RWPE2 (cell line): Measurements from ENCODE around the gene NRP2.

Source experiments
- ATAC-seq: fragments of 200-7000 bp; cut with Tn5 transposase; 3 replicates; pipeline ENCODE4 v1.9.1; 2021; ENCODE audit warnings: low read depth
- DNase-seq: peaks from one replicate; pipeline ENCODE4 v3.0.0-alpha.2; 2020; ENCODE audit warnings: low spot score
- H3K27ac ChIP-seq: fragments of 450-650 bp; 2 replicates; pipeline ENCODE4 v1.5.1; 2017; ENCODE audit warnings: mild to moderate bottlenecking; ENCODE audit not compliant: poor library complexity, severe bottlenecking
- H3K27me3 ChIP-seq: fragments of 250-450 bp; sonication (Bioruptor Pico); 2 replicates; pipeline ENCODE4 v1.5.1; 2021; ENCODE audit warnings: mild to moderate bottlenecking, moderate library complexity; ENCODE audit not compliant: insufficient read depth, poor library complexity, severe bottlenecking
- H3K36me3 ChIP-seq: fragments of 250-450 bp; sonication (Bioruptor Pico); 2 replicates; pipeline ENCODE4 v1.5.1; 2020; ENCODE audit warnings: low read depth, mild to moderate bottlenecking, moderate library complexity
- H3K4me1 ChIP-seq: fragments of 250-450 bp; sonication (Bioruptor Pico); 2 replicates; pipeline ENCODE4 v1.5.1; 2021; ENCODE audit warnings: mild to moderate bottlenecking, moderate library complexity; ENCODE audit not compliant: insufficient read depth, poor library complexity, severe bottlenecking
- H3K4me3 ChIP-seq: fragments of 250-450 bp; sonication (Bioruptor Pico); 2 replicates; pipeline ENCODE4 v1.5.1; 2021; ENCODE audit warnings: mild to moderate bottlenecking, moderate library complexity; ENCODE audit not compliant: severe bottlenecking
- H3K9me3 ChIP-seq: fragments of 250-450 bp; sonication (Bioruptor Pico); 2 replicates; pipeline ENCODE4 v1.5.1; 2021; ENCODE audit warnings: mild to moderate bottlenecking, moderate library complexity; ENCODE audit not compliant: severe bottlenecking
- CTCF ChIP-seq: fragments of 450-650 bp; IDR thresholded peaks from one replicate; pipeline ENCODE4 v1.5.1; 2017; ENCODE audit warnings: mild to moderate bottlenecking, moderate library complexity; ENCODE audit not compliant: poor library complexity, severe bottlenecking

NRP2 gene

DNA sequence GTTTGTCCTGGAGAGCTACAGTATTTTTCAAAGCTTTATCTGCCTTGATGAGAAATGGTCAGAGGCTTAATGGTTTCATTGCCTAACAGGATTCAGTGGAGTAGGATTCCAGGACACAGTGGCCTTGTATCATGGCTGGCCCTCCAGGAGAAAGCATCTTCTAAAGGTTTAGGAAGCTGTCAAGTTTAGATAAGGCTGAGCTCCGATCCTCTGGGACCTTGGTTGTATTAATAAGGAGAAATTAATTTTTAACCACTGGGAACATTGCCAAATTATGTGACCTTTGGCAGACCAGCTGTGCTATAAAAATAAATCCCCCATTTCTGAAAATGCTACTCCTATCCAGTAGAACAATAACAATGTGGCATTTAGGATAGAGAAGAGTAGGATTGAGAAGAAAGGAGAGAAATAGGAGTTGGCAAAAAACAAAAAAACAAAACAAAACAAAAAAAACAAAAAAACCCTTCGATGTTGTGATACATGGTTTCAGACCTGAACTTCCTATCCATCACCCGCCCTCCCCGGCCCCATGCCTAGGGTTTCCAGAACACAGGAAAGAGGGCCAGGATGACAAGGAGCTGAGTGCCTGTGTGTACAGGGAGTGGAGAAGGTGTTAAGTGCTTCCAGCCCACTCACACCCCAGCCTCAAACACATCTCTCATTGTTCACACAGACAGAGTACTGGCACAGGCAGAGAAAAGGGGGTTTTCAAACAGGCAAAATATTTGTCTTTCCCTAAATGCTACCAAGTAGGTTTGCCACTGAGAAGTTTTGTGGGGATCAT lies 6.3 kb downstream of the NRP2 start:
- TF ChIP-seq CTCF = no peak
- Histone ChIP-seq H3K4me1 (peaks cover 30% of the 10 kb centered on the region), H3K4me3 (no peak overlapping the region), H3K9me3 (no peaks in the 10 kb centered on the region), H3K27ac (no peak overlapping the region), H3K36me3 (no peaks in the 10 kb centered on the region), H3K27me3 (no peaks in the 10 kb centered on the region)
- DNase-seq = no peak
- no peak for ATAC-seq

- no peak for DNase-seq
- peaks cover 18% of the 10 kb centered on the region for H3K4me1 ChIP-seq
- no peaks in the 10 kb centered on the region for H3K36me3 ChIP-seq
- no peaks in the 10 kb centered on the region for H3K9me3 ChIP-seq
- no peak overlapping the region for H3K27ac ChIP-seq
- H3K27me3 ChIP-seq = no peaks in the 10 kb centered on the region
- no peak for TF ChIP-seq CTCF
- H3K4me3 ChIP-seq = no peak overlapping the region
- ATAC-seq = no peak
Measured at GRCh38 chr2:205689820-205690219, 7.5 kb downstream of the NRP2 start.

DNA sequence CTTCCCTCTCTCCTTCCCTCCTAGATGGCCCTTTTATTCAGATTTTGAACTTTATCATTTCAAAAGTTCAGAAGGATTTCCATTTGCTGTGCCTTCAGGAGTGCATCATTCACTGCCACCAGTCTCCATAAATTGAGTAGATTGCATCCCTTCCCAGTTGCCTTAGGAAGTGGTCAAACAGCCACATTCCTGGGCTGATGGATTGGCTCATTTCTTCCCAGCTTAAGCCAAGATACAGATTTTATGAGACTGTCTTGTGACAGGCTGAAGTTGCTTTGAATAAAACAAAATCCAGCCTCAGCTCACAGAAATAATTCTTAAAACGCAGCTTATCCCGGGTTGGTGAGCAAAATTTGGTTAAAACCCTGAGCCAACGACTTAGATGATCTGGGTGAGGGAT lies 9.8 kb downstream of the NRP2 start:
- H3K9me3 ChIP-seq = no peaks in the 10 kb centered on the region
- ATAC-seq = no peak
- H3K36me3 ChIP-seq = no peaks in the 10 kb centered on the region
- H3K27ac ChIP-seq = no peak overlapping the region
- no peaks in the 10 kb centered on the region for H3K27me3 ChIP-seq
- no peak for TF ChIP-seq CTCF
- H3K4me1 ChIP-seq = peaks cover 7% of the 10 kb centered on the region
- DNase-seq = no peak
- no peak overlapping the region for H3K4me3 ChIP-seq

DNA sequence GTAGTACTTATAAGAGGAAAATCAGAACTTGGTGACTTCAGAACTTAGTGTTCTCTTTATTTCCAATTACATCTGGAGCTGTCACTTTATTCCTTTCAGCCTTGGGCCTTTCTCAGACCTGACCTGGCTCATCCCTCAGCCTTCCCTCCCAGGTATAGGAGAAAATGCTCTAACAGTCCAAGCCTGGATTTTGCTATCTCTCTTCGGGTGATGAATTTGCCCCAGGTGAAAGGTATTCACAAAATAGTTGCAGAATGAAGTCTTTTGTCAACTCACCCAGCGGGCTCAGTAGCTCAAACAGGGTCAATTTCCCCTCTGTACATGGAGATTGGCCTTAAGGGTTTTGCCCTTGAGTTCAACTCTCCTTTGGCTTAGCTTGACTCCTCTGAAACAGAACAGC lies 12.0 kb downstream of the NRP2 start:
- no peaks in the 10 kb centered on the region for H3K4me1 ChIP-seq
- no peaks in the 10 kb centered on the region for H3K27me3 ChIP-seq
- H3K4me3 ChIP-seq = no peak overlapping the region
- DNase-seq = no peak
- H3K27ac ChIP-seq = no peak overlapping the region
- H3K9me3 ChIP-seq = no peaks in the 10 kb centered on the region
- TF ChIP-seq CTCF = no peak
- H3K36me3 ChIP-seq = 0 out of 2 replicates have a peak, but pooled peaks cover 8% of the 10 kb centered on the region
- ATAC-seq = no peak

- Histone ChIP-seq H3K36me3 (0 out of 2 replicates have a peak, but pooled peaks cover 8% of the 10 kb centered on the region), H3K4me3 (no peak overlapping the region), H3K27me3 (no peaks in the 10 kb centered on the region), H3K27ac (no peak overlapping the region), H3K4me1 (no peaks in the 10 kb centered on the region), H3K9me3 (no peaks in the 10 kb centered on the region)
- ATAC-seq = 0 out of 3 replicates have a peak, but pooled peaks have one; percentile 30
- DNase-seq = no peak
- no peak for TF ChIP-seq CTCF
Measured at GRCh38 chr2:205695460-205695991, 13.2 kb downstream of the NRP2 start.
